CD1c-positive myeloid dendritic cell (primary cell): ENCODE measurements around the gene MAGI2.
"Not testable (repeated sequence)": the region's sequence is repeated elsewhere in the genome, so short reads cannot be mapped to it uniquely, and the experiment has no call there.

Experiments used
- DNase-seq: peaks from one replicate; pipeline ENCODE4 v3.0.0-alpha.2; 2016; ENCODE audit errors: extremely low spot score

Gene MAGI2

GRCh38 chr7:79055722-79056415, 397.6 kb downstream of the MAGI2 start:
- DNase-seq = no peak

- no peak for DNase-seq
Measured at GRCh38 chr7:79051915-79052314, 401.6 kb downstream of the MAGI2 start.

GRCh38 chr7:79050603-79051002, 402.9 kb downstream of the MAGI2 start:
- no peak for DNase-seq

GRCh38 chr7:79046061-79046460, 407.4 kb downstream of the MAGI2 start:
- DNase-seq = no peak

GRCh38 chr7:79037001-79037400, 416.5 kb downstream of the MAGI2 start:
- DNase-seq = no peak

GRCh38 chr7:79036356-79036755, 417.1 kb downstream of the MAGI2 start:
- no peak for DNase-seq

GRCh38 chr7:79035858-79036257, 417.6 kb downstream of the MAGI2 start:
- no peak for DNase-seq

GRCh38 chr7:79034730-79035129, 418.7 kb downstream of the MAGI2 start:
- no peak for DNase-seq

- DNase-seq = not testable (repeated sequence)
Measured at GRCh38 chr7:79019711-79020110, 433.8 kb downstream of the MAGI2 start.

GRCh38 chr7:79011921-79012320, 441.5 kb downstream of the MAGI2 start:
- DNase-seq = no peak

GRCh38 chr7:79009647-79010046, 443.8 kb downstream of the MAGI2 start:
- no peak for DNase-seq

GRCh38 chr7:79008786-79009185, 444.7 kb downstream of the MAGI2 start:
- no peak for DNase-seq

GRCh38 chr7:78996013-78996412, 457.5 kb downstream of the MAGI2 start:
- DNase-seq = no peak

- no peak for DNase-seq
Measured at GRCh38 chr7:78993341-78993740, 460.1 kb downstream of the MAGI2 start.

- no peak for DNase-seq
Measured at GRCh38 chr7:78985509-78985908, 468.0 kb downstream of the MAGI2 start.

GRCh38 chr7:78983483-78983882, 470.0 kb downstream of the MAGI2 start:
- DNase-seq = no peak

GRCh38 chr7:78970440-78970916, 483.0 kb downstream of the MAGI2 start:
- DNase-seq = no peak

GRCh38 chr7:78968951-78969350, 484.5 kb downstream of the MAGI2 start:
- DNase-seq = no peak

- not testable (repeated sequence) for DNase-seq
Measured at GRCh38 chr7:78967561-78967960, 485.9 kb downstream of the MAGI2 start.

- no peak for DNase-seq
Measured at GRCh38 chr7:78967046-78967445, 486.4 kb downstream of the MAGI2 start.

GRCh38 chr7:78959477-78959876, 494.0 kb downstream of the MAGI2 start:
- no peak for DNase-seq

- DNase-seq = no peak
Measured at GRCh38 chr7:78955329-78955728, 498.1 kb downstream of the MAGI2 start.

- DNase-seq = no peak
Measured at GRCh38 chr7:78953726-78954363, 499.6 kb downstream of the MAGI2 start.
